Uterus (tissue), 4 donors: ENCODE results near the gene RAE1. TPM values are rescaled to one million over a fixed set of nuclear protein-coding genes. Genes with fewer than 3 reads are reported as not detected.
"Not testable (repeated sequence)": the region's sequence is repeated elsewhere in the genome, so short reads cannot be mapped to it uniquely, and the experiment has no call there.

Experiments
- DNase-seq, 2 donors: peaks; one replicate each; pipeline ENCODE4 v3.0.0-alpha.2; 2019 to 2020
- H3K27ac ChIP-seq, 2 donors: fragments of 200-600 bp; sonication (generic); 1 replicate in 1 of 2; 2 replicates in 1 of 2; pipeline ENCODE4 v1.5.1; 2016 to 2018
- H3K27me3 ChIP-seq, 2 donors: fragments of 200-600 bp; sonication (generic); one replicate each; pipeline ENCODE4 v1.5.1; 2018 to 2019; ENCODE audit warnings: control low read depth in 1 of 2
- H3K36me3 ChIP-seq, 2 donors: fragments of 200-600 bp; sonication (generic); one replicate each; pipeline ENCODE4 v1.5.1; 2019; ENCODE audit warnings: control low read depth in 1 of 2
- H3K4me1 ChIP-seq, 2 donors: fragments of 200-600 bp; sonication (generic); one replicate each; pipeline ENCODE4 v1.5.1; 2018 to 2019; ENCODE audit warnings: control low read depth in 1 of 2
- H3K4me3 ChIP-seq, 2 donors: fragments of 200-600 bp; sonication (generic); 1 replicate in 1 of 2; 2 replicates in 1 of 2; pipeline ENCODE4 v1.5.1; 2018 to 2019; ENCODE audit warnings: mild to moderate bottlenecking in 1 of 2
- H3K9me3 ChIP-seq, 2 donors: fragments of 200-600 bp; sonication (generic); one replicate each; pipeline ENCODE4 v1.5.1; 2019; ENCODE audit warnings: control low read depth in 1 of 2
- POLR2A ChIP-seq, 2 donors: fragments of 450-650 bp; IDR thresholded peaks; one replicate each; pipeline ENCODE4 v1.6.1; 2016; ENCODE audit warnings: antibody characterized with exemption in 2 of 2, mild to moderate bottlenecking in 1 of 2, moderate library complexity in 1 of 2
- intact Hi-C: fragments of 100-400 bp; cut with DNase I; formaldehyde crosslinking; loops from one replicate; pipeline ENCODE4 v1.15.1; 2023; ENCODE audit warnings: low total_unique reads
- total RNA-seq, 4 donors: library from RNA; depleted of rRNA in 3 of 4; stranded (reverse); fragments of >200 nt in 3 of 4; gene quantifications; one replicate each; pipeline versions ENCODE4 v1.1.0 to v1.2.4, GENCODE V29; 2014 to 2023
- TF ChIP-seq, protein P1 (sequence below), 4 experiments: fragments of 200-600 bp in 2 of 4; fragments of 450-650 bp in 2 of 4; sonication (generic) in 2 of 4; IDR thresholded peaks; one replicate each; pipeline ENCODE4 v1.5.1; 2016 to 2019; ENCODE audit warnings: antibody characterized with exemption in 4 of 4, mild to moderate bottlenecking in 2 of 4, moderate library complexity in 1 of 4
- donor health status: DM: yes; HTN: yes; CAD: no.

RAE1 gene
- total RNA-seq, 4 donors from 2014 or later: 23.4 to 72.0 (median 36.0) TPM

DNA sequence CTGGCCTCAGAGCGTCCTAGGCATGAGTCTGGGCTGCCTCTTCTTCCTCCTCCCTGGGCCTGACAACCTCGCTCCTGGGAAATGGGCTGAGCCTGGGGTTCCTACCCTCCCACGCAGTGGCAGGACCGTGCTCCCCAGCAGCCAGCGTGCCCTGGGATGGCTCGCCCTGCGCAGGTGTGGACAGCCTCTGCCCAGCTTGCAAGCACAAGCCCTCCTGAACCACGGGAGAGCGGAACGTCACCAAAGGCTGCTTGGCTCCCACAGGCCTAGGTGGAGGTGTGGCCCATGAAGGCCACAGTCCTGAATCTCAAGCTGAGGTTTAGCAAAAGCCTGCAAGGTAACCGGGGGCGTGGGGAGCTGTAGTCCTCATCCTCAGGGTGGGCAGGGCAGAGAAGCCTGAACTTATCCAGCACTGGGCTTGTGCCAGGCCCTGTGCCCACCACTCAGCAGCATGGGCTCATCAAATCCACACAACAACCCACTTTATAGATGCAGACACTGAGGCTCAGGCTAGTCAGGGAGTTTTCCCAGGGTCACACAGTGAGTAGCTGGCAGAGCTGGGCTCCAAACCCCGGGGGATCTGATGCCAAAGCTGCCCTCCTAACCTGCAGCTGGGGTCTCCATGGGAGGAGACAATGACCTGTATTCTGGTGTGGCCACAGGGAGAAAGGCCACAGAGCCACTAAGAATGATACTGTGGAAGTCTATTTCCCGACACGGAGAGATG lies 65.4 kb downstream of the RAE1 start:
- H3K27me3 ChIP-seq: no peaks in the 10 kb centered on the region
- no peak for DNase-seq
- intact Hi-C loops: no loop called here
- no peaks in the 10 kb centered on the region for H3K36me3 ChIP-seq
- no peak overlapping the region for H3K4me3 ChIP-seq
- no peak overlapping the region for H3K27ac ChIP-seq
- peaks cover 0 to 6% of the 10 kb centered on the region in 2 donors for H3K4me1 ChIP-seq
- no peaks in the 10 kb centered on the region for H3K9me3 ChIP-seq
- TF ChIP-seq, protein P1, sequence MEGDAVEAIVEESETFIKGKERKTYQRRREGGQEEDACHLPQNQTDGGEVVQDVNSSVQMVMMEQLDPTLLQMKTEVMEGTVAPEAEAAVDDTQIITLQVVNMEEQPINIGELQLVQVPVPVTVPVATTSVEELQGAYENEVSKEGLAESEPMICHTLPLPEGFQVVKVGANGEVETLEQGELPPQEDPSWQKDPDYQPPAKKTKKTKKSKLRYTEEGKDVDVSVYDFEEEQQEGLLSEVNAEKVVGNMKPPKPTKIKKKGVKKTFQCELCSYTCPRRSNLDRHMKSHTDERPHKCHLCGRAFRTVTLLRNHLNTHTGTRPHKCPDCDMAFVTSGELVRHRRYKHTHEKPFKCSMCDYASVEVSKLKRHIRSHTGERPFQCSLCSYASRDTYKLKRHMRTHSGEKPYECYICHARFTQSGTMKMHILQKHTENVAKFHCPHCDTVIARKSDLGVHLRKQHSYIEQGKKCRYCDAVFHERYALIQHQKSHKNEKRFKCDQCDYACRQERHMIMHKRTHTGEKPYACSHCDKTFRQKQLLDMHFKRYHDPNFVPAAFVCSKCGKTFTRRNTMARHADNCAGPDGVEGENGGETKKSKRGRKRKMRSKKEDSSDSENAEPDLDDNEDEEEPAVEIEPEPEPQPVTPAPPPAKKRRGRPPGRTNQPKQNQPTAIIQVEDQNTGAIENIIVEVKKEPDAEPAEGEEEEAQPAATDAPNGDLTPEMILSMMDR (IDR thresholded peaks at IDR 0.05): no peak
- no peak for TF ChIP-seq POLR2A (IDR thresholded peaks at IDR 0.05)

DNA sequence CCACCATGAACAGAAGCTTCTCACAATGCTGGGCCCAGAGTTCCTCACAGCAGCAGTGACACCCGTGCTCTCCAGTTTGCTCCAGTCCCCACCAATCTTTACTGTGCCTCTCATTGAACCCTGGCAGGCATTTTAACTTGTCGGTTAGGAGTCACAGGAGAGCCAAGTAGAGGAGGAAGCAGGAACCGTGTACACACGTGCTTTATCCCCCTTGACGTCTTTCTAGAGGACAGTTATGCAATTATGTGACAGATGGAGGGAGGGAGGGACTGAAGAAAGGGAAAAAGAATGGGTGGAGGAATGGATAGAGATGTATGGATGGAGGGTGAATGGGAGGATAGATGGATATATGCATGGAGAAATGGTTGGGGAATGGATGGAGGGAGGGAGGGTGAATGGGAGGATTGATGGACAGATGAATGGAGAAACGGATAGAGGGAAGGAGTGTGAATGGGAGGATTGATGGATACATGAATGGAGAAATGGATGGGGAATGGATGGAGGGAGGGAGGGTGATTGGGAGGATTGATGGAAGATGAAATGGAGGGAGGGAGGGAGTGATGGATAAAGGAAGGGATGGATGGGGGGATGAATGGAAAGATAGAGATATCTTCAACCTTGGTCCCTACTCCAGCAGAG lies 66.1 kb downstream of the RAE1 start:
- H3K4me3 ChIP-seq: no peak overlapping the region
- intact Hi-C loops: no loop called here

DNA sequence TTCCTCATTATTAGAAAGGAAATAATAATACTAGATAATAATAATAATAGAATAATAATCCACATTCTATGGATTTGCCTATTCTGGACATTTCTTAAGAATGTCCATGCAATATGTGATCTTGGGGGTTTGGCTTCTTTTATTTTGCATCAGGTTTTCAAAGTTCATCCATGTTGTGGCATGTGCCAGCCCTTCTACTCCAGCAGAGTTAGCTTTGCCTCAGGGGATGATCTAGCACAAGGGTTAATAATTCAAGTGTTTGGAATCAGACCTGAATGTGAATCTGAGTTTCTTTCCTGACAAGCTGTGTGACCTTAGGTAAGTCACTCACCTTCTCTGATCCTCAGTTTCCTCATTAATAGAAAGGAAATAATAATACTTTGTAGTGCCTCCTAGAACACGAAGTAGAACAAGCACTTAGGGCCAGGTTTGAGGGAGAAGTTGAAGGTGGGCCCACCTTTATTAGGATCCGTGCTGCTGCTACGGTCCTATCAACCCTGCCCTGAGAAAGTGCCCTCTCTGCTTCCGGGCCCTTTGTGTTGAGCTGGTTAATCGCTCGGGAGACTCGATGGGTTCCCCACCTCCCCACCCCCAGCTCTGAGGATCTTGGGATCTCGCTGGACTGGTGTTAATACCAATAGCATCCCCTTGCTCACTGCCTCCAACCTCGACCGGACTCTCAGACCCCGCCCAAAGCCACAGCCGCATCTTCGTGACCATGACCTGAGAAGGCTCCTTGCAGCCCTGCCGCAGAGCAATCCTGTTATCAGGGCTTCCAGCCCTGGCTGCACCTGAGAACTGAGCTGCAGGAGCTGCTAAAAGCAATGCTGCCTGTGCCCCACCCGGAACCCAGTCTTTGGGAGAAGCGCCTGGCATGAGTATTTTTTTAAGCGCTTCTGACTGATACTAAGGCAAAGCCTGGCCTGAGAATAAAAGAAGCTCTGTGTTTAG lies 67.0 kb downstream of the RAE1 start:
- H3K36me3 ChIP-seq: no peaks in the 10 kb centered on the region
- no peak overlapping the region for H3K4me3 ChIP-seq
- TF ChIP-seq, protein P1 (IDR thresholded peaks at IDR 0.05): no peak
- TF ChIP-seq POLR2A (IDR thresholded peaks at IDR 0.05): no peak
- peaks cover 0 to 6% of the 10 kb centered on the region in 2 donors for H3K4me1 ChIP-seq
- H3K27me3 ChIP-seq: no peaks in the 10 kb centered on the region
- intact Hi-C loops: no loop called here
- H3K9me3 ChIP-seq: no peaks in the 10 kb centered on the region
- no peak for DNase-seq
- no peak overlapping the region for H3K27ac ChIP-seq

More for the DNA sequence above, 66.1 kb downstream of the RAE1 start:
- H3K36me3 ChIP-seq: no peaks in the 10 kb centered on the region
- H3K4me1 ChIP-seq: peaks cover 0 to 6% of the 10 kb centered on the region in 2 donors
- H3K27ac ChIP-seq: no peak overlapping the region
- no peak for TF ChIP-seq POLR2A (IDR thresholded peaks at IDR 0.05)
- TF ChIP-seq, protein P1 (IDR thresholded peaks at IDR 0.05): no peak
- no peaks in the 10 kb centered on the region for H3K9me3 ChIP-seq
- DNase-seq: no peak
- no peaks in the 10 kb centered on the region for H3K27me3 ChIP-seq

DNA sequence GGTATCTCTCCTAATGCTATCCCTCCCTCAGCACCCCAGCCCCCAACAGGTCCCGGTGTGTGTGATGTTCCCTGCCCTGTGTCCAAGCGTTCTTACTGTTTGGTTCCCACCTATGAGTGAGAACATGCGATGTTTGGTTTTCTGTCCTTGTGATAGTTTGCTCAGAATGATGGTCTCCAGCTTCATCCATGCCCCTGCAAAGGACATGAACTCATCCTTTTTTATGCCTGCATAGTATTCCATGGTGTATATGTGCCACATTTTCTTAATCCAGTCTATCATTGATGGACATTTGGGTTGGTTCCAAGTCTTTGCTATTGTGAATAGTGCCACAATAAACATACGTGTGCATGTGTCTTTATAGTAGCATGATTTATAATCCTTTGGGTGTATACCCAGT lies 68.4 kb downstream of the RAE1 start:
- intact Hi-C loops, H3K9me3 ChIP-seq, H3K4me3 ChIP-seq, H3K4me1 ChIP-seq, H3K27ac ChIP-seq, H3K36me3 ChIP-seq, H3K27me3 ChIP-seq, DNase-seq: not testable (repeated sequence)

DNA sequence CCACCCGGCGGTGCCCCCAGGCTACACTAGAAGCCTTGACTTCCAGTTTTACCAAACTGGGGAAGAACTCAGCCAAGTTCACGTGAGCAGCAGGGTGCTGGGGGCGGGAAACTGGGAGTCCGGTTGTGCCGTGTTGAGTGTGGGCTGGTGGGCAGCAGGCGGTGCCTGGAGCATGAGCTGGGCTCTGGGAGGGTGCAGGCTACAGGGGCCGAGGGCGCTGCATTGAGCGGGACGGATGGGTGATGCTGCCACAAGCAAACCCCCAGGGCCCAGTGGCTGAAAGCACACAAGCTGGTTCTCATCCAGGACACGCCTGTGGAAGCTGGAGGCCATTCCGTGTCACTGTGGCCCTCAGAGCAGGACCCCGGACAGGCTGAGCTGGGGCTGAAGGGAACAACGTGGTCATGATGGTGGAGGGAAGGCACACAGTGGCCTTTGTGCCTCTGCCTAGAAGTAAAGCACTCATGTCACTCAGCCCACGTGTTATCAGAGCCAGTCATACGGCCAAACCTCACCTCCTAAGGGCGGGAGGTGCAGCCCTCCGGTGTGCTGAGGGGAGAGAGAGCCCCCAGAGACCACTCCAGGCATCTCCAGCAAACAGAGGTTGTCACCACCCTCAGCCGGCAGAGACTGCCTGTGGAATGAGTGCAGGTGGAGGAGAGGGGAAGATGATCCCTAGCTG lies 69.7 kb downstream of the RAE1 start:
- intact Hi-C loops: no loop called here
- no peak overlapping the region for H3K4me3 ChIP-seq
- no peaks in the 10 kb centered on the region for H3K27me3 ChIP-seq
- no peak overlapping the region for H3K27ac ChIP-seq
- DNase-seq: no peak
- no peaks in the 10 kb centered on the region for H3K4me1 ChIP-seq
- H3K9me3 ChIP-seq: no peaks in the 10 kb centered on the region
- H3K36me3 ChIP-seq: no peaks in the 10 kb centered on the region
- TF ChIP-seq POLR2A (IDR thresholded peaks at IDR 0.05): no peak
- TF ChIP-seq, protein P1 (IDR thresholded peaks at IDR 0.05): no peak
